OCI-LY3 (cell line): ENCODE results near the gene THRA.

Experiments used
- EZH2phosphoT487 ChIP-seq: fragments of 200-600 bp; shearing (Covaris generic); IDR thresholded peaks from 2 replicates; pipeline ENCODE4 v1.6.1; 2018; ENCODE audit warnings: antibody characterized with exemption, mixed run types, low read depth
- TF ChIP-seq, protein P1 (sequence below): fragments of 200-600, 300-600 bp; sonication (generic); IDR thresholded peaks from 2 replicates; pipeline ENCODE4 v1.5.1; 2014; ENCODE audit warnings: antibody characterized with exemption, low read length, low read depth

DNA sequence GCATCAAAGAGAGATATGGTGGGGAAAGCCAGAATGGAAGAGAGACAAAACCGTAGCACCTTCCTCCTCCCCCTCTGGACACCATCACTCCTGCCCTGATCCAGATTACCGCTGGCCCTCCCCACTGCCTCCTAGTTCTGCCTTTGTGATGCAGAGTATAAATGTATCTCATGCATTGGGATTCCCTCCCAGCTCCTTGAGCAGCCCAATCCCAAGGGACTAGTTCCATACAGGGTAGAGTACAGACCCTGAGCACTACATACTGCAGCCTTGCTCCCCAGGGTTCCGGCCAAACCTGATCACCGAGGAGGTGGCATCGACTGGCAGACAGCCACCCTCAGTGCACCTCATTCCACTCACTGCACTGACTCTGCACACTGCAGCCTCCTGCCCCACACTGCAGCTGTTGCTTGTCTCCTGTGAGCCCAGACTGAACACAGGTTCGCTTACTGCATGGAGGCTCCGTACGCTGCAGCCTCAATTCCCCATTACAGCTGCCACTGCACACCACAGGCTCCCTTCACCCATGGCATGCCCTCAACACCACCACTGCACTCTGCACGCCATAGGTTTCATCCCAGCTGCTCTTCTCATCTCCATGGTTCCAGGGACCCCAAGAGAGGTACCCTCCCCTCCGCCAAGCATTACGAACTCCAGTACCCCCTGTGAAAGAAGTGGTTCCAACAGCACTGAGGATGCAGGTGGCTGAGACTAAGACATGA lies 1.7 kb upstream of the THRA start:
- TF ChIP-seq, protein P1, sequence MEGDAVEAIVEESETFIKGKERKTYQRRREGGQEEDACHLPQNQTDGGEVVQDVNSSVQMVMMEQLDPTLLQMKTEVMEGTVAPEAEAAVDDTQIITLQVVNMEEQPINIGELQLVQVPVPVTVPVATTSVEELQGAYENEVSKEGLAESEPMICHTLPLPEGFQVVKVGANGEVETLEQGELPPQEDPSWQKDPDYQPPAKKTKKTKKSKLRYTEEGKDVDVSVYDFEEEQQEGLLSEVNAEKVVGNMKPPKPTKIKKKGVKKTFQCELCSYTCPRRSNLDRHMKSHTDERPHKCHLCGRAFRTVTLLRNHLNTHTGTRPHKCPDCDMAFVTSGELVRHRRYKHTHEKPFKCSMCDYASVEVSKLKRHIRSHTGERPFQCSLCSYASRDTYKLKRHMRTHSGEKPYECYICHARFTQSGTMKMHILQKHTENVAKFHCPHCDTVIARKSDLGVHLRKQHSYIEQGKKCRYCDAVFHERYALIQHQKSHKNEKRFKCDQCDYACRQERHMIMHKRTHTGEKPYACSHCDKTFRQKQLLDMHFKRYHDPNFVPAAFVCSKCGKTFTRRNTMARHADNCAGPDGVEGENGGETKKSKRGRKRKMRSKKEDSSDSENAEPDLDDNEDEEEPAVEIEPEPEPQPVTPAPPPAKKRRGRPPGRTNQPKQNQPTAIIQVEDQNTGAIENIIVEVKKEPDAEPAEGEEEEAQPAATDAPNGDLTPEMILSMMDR = no peak
- no peak for TF ChIP-seq EZH2phosphoT487
